A673 (cell line): ENCODE results near the gene PLD1.

Experiments used
- CTCF ChIP-seq: fragments of 300-800, 200-600 bp; sonication (generic); conservative IDR thresholded peaks from 2 replicates; pipeline ENCODE4 v1.5.1; 2017; ENCODE audit warnings: low read depth, mild to moderate bottlenecking, antibody characterized with exemption, low read length, moderate library complexity, mixed read lengths
- EZH2 ChIP-seq: fragments of 200-600 bp; sonication (generic); IDR thresholded peaks from 2 replicates; pipeline ENCODE4 v1.6.1; 2017; ENCODE audit warnings: borderline replicate concordance, low read depth, mild to moderate bottlenecking, mixed read lengths, antibody characterized with exemption, low read length; ENCODE audit not compliant: poor library complexity, severe bottlenecking

DNA sequence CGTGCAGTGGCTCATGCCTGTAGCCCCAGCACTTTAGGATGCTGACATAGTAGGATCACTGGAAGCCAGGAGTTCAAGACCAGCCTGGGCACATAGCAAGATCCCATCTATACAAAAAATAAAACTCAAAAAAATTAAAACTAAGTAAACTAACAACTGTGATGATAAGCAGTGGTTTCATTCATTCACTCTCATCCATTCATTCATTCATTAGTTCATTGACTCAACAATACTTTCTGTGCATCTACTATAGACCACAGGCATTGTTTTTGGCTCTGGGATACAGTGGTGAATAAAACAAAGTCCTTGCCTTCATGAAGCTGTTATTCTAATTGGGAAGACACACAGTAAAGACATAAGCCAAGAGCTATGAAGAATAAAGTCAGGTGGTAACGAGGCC lies 25.3 kb upstream of the PLD1 start:
- TF ChIP-seq CTCF: no peak
- TF ChIP-seq EZH2: no peak
